Trophoblast cell (in vitro differentiated cells and primary cell): ENCODE measurements around the gene PWP1.

Source experiments
- DNase-seq, 2 donors: peaks; one replicate each; pipeline ENCODE4 v3.0.0-alpha.2; 2016
- H2AFZ ChIP-seq: 2 replicates; pipeline ENCODE4 v1.6.1; 2013; ENCODE audit warnings: low read length, moderate library complexity, mild to moderate bottlenecking; ENCODE audit not compliant: insufficient read depth, poor library complexity
- H2AK5ac ChIP-seq: 2 replicates; pipeline ENCODE4 v1.6.1; 2013; ENCODE audit warnings: mild to moderate bottlenecking, low read length
- H2BK120ac ChIP-seq: 2 replicates; pipeline ENCODE4 v1.6.1; 2013; ENCODE audit warnings: low read length, mild to moderate bottlenecking, moderate library complexity; ENCODE audit not compliant: insufficient read depth, poor library complexity
- H2BK12ac ChIP-seq: 2 replicates; pipeline ENCODE4 v1.6.1; 2013; ENCODE audit warnings: mild to moderate bottlenecking, low read length, moderate library complexity
- H2BK5ac ChIP-seq: 2 replicates; pipeline ENCODE4 v1.6.1; 2013; ENCODE audit warnings: low read length, low read depth, moderate library complexity, mild to moderate bottlenecking; ENCODE audit not compliant: poor library complexity
- H3K14ac ChIP-seq: 2 replicates; pipeline ENCODE4 v1.6.1; 2013; ENCODE audit warnings: mild to moderate bottlenecking, low read length
- H3K18ac ChIP-seq: 2 replicates; pipeline ENCODE4 v1.6.1; 2013; ENCODE audit warnings: mild to moderate bottlenecking, low read length
- H3K23ac ChIP-seq: 2 replicates; pipeline ENCODE4 v1.6.1; 2013; ENCODE audit warnings: low read length
- H3K27ac ChIP-seq: 2 replicates; pipeline ENCODE4 v1.5.1; 2013; ENCODE audit warnings: low read depth, mild to moderate bottlenecking, inconsistent platforms, low read length, moderate library complexity
- H3K27me3 ChIP-seq: 2 replicates; pipeline ENCODE4 v1.6.1; 2013; ENCODE audit warnings: inconsistent platforms, mild to moderate bottlenecking, low read length, moderate library complexity; ENCODE audit not compliant: insufficient read depth
- H3K36me3 ChIP-seq, 2 experiments: 1 replicate in 1 of 2; 2 replicates in 1 of 2; pipeline ENCODE4 v1.6.1; 2013; ENCODE audit warnings: low read length in 2 of 2, mild to moderate bottlenecking in 2 of 2, moderate library complexity in 1 of 2; ENCODE audit not compliant: insufficient read depth in 2 of 2, control insufficient read depth in 1 of 2
- H3K4ac ChIP-seq: 2 replicates; pipeline ENCODE4 v1.6.1; 2013; ENCODE audit warnings: low read depth, mild to moderate bottlenecking, low read length, moderate library complexity
- H3K4me1 ChIP-seq, 2 experiments: 1 replicate in 1 of 2; 2 replicates in 1 of 2; pipeline ENCODE4 v1.6.1; 2013; ENCODE audit warnings: low read length in 2 of 2, mild to moderate bottlenecking in 2 of 2, moderate library complexity in 1 of 2; ENCODE audit not compliant: insufficient read depth in 2 of 2, control insufficient read depth in 1 of 2
- H3K4me2 ChIP-seq: 2 replicates; pipeline ENCODE4 v1.6.1; 2013; ENCODE audit warnings: inconsistent platforms, mild to moderate bottlenecking, low read length, moderate library complexity
- H3K4me3 ChIP-seq: 2 replicates; pipeline ENCODE4 v1.5.1; 2013; ENCODE audit warnings: mild to moderate bottlenecking, low read depth, low read length, inconsistent platforms
- H3K79me1 ChIP-seq: one replicate; pipeline ENCODE4 v1.6.1; 2013; ENCODE audit warnings: low read length
- H3K79me2 ChIP-seq: 2 replicates; pipeline ENCODE4 v1.6.1; 2013; ENCODE audit warnings: low read length, mild to moderate bottlenecking; ENCODE audit not compliant: control insufficient read depth, insufficient read depth, poor library complexity
- H3K9ac ChIP-seq: 2 replicates; pipeline ENCODE4 v1.6.1; 2013; ENCODE audit warnings: mild to moderate bottlenecking, low read length
- H3K9me3 ChIP-seq: 2 replicates; pipeline ENCODE4 v1.6.1; 2013; ENCODE audit warnings: low read depth, mild to moderate bottlenecking, control low read depth, inconsistent platforms, low read length; ENCODE audit not compliant: insufficient read depth
- H4K12ac ChIP-seq: 2 replicates; pipeline ENCODE4 v1.6.1; 2013; ENCODE audit warnings: low read depth, mild to moderate bottlenecking, low read length, moderate library complexity
- H4K8ac ChIP-seq: 2 replicates; pipeline ENCODE4 v1.6.1; 2013; ENCODE audit warnings: low read depth, mild to moderate bottlenecking, low read length, moderate library complexity
- H4K91ac ChIP-seq: one replicate; pipeline ENCODE4 v1.6.1; 2013; ENCODE audit warnings: low read depth, mild to moderate bottlenecking, low read length, moderate library complexity
- WGBS: extraction: QIAGEN DNeasy Blood & Tissue Kit; methylation state at CpG from one replicate; pipeline ENCODE4 v1.1.7; 2013; ENCODE audit warnings: missing lambda C conversion rate; ENCODE audit not compliant: insufficient read length, insufficient coverage; ENCODE audit errors: extremely low coverage; 5-methylcytosine and 5-hydroxymethylcytosine counted together

Gene PWP1

GRCh38 chr12:107677671-107678070, 7.9 kb upstream of the PWP1 start:
- Histone ChIP-seq H2AK5ac (no peak overlapping the region), H2BK5ac (no peak overlapping the region), H3K27me3 (no peaks in the 10 kb centered on the region), H2BK120ac (no peak overlapping the region), H4K91ac (no peak overlapping the region), H3K79me2 (no peaks in the 10 kb centered on the region), H3K4me3 (no peak overlapping the region), H3K4me1 (no peaks in the 10 kb centered on the region), H3K9ac (no peak overlapping the region), H2BK12ac (no peak overlapping the region), H3K79me1 (no peaks in the 10 kb centered on the region), H3K36me3 (no peaks in the 10 kb centered on the region), H3K9me3 (no peaks in the 10 kb centered on the region), H4K8ac (no peak overlapping the region), H3K27ac (no peak overlapping the region), H3K4me2 (no peak overlapping the region), H3K14ac (no peak overlapping the region), H3K18ac (no peak overlapping the region), H3K23ac (no peak overlapping the region), H2AFZ (no peak overlapping the region), H3K4ac (no peak overlapping the region), H4K12ac (no peak overlapping the region)
- WGBS = 100% methylated on average over 1 of the region's 6 CpGs
- DNase-seq = no peak

GRCh38 chr12:107679336-107679735, 6.3 kb upstream of the PWP1 start:
- H2AFZ ChIP-seq = no peak overlapping the region
- H3K4me1 ChIP-seq = no peaks in the 10 kb centered on the region
- H3K27me3 ChIP-seq = no peaks in the 10 kb centered on the region
- H3K79me1 ChIP-seq = no peaks in the 10 kb centered on the region
- H3K36me3 ChIP-seq = no peaks in the 10 kb centered on the region
- H3K4ac ChIP-seq = no peak overlapping the region
- no peak overlapping the region for H2BK12ac ChIP-seq
- no peak overlapping the region for H4K91ac ChIP-seq
- H3K23ac ChIP-seq = no peak overlapping the region
- no peak overlapping the region for H4K8ac ChIP-seq
- H2BK120ac ChIP-seq = no peak overlapping the region
- H3K9ac ChIP-seq = no peak overlapping the region
- no peak overlapping the region for H2AK5ac ChIP-seq
- H3K27ac ChIP-seq = no peak overlapping the region
- DNase-seq = no peak
- WGBS = no CpG with 5 or more reads among the region's 6 CpGs
- no peaks in the 10 kb centered on the region for H3K79me2 ChIP-seq
- no peaks in the 10 kb centered on the region for H3K9me3 ChIP-seq
- no peak overlapping the region for H4K12ac ChIP-seq
- no peak overlapping the region for H3K4me3 ChIP-seq
- H3K4me2 ChIP-seq = no peak overlapping the region
- H3K14ac ChIP-seq = no peak overlapping the region
- no peak overlapping the region for H3K18ac ChIP-seq
- H2BK5ac ChIP-seq = no peak overlapping the region

- H4K91ac ChIP-seq = no peak overlapping the region
- WGBS = no CpG with 5 or more reads among the region's 5 CpGs
Measured at GRCh38 chr12:107681455-107681835, 4.2 kb upstream of the PWP1 start.

GRCh38 chr12:107681836-107682820, 3.5 kb upstream of the PWP1 start:
- no CpG with 5 or more reads among the region's 19 CpGs for WGBS
- H2BK120ac ChIP-seq = no peak overlapping the region

More at GRCh38 chr12:107681455-107681835, 4.2 kb upstream of the PWP1 start:
- H3K79me1 ChIP-seq = peaks cover 3% of the 10 kb centered on the region
- H3K79me2 ChIP-seq = peaks cover 7% of the 10 kb centered on the region
- H3K4me3 ChIP-seq = no peak overlapping the region
- H4K12ac ChIP-seq = no peak overlapping the region
- no peaks in the 10 kb centered on the region for H3K36me3 ChIP-seq
- H3K4me1 ChIP-seq = peaks cover 3 to 5% of the 10 kb centered on the region in 2 experiments
- H2AK5ac ChIP-seq = no peak overlapping the region
- no peak for DNase-seq
- H3K18ac ChIP-seq = no peak overlapping the region
- no peak overlapping the region for H2AFZ ChIP-seq
- H3K27ac ChIP-seq = no peak overlapping the region
- no peak overlapping the region for H3K4me2 ChIP-seq
- H3K27me3 ChIP-seq = no peaks in the 10 kb centered on the region
- no peaks in the 10 kb centered on the region for H3K9me3 ChIP-seq
- H2BK120ac ChIP-seq = no peak overlapping the region
- H3K4ac ChIP-seq = no peak overlapping the region
- no peak overlapping the region for H2BK12ac ChIP-seq
- no peak overlapping the region for H4K8ac ChIP-seq
- no peak overlapping the region for H3K9ac ChIP-seq
- H2BK5ac ChIP-seq = no peak overlapping the region
- no peak overlapping the region for H3K23ac ChIP-seq
- no peak overlapping the region for H3K14ac ChIP-seq

More at GRCh38 chr12:107681836-107682820, 3.5 kb upstream of the PWP1 start:
- Histone ChIP-seq H3K9ac (no peak overlapping the region), H3K79me1 (peaks cover 3% of the 10 kb centered on the region), H3K4me2 (no peak overlapping the region), H4K91ac (no peak overlapping the region), H3K14ac (no peak overlapping the region), H3K79me2 (peaks cover 7% of the 10 kb centered on the region), H3K27ac (no peak overlapping the region), H3K4me1 (peaks cover 3 to 5% of the 10 kb centered on the region in 2 experiments), H2AK5ac (no peak overlapping the region), H3K36me3 (no peaks in the 10 kb centered on the region), H3K23ac (no peak overlapping the region), H3K4ac (no peak overlapping the region), H3K4me3 (no peak overlapping the region), H2BK12ac (no peak overlapping the region), H4K12ac (no peak overlapping the region), H3K27me3 (no peaks in the 10 kb centered on the region), H2BK5ac (no peak overlapping the region), H3K18ac (no peak overlapping the region), H3K9me3 (no peaks in the 10 kb centered on the region), H2AFZ (no peak overlapping the region), H4K8ac (no peak overlapping the region)
- DNase-seq = no peak
